ENCODE data around the gene WNT3A.
"Not testable (repeated sequence)": the region's sequence is repeated elsewhere in the genome, so short reads cannot be mapped to it uniquely, and the experiment has no call there.

The WNT3A gene

DNA sequence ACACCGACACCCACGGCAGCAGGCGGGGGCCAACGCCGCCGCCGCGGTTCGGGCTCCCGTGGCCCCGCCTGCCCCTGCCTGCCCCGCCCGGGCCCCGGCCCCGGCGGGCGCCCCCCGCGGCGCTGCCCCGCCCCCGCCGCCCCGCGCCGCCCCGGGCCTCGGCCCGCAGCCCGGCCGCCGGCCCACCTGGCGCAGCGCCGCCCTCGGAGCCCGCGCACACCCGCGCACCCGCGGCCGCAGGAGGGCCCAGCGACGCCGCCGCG, at the start of gene WNT3A:
Gene WNT3A, plus strand, starts transcription at position 213 of the 263 bp plus-strand sequence. CDS start 131 bp downstream, outside the sequence.
- DNase-seq = no peak

- no peak for DNase-seq
Measured at GRCh38 chr1:227958617-227959324, 48.0 kb upstream of the WNT3A start.

DNA sequence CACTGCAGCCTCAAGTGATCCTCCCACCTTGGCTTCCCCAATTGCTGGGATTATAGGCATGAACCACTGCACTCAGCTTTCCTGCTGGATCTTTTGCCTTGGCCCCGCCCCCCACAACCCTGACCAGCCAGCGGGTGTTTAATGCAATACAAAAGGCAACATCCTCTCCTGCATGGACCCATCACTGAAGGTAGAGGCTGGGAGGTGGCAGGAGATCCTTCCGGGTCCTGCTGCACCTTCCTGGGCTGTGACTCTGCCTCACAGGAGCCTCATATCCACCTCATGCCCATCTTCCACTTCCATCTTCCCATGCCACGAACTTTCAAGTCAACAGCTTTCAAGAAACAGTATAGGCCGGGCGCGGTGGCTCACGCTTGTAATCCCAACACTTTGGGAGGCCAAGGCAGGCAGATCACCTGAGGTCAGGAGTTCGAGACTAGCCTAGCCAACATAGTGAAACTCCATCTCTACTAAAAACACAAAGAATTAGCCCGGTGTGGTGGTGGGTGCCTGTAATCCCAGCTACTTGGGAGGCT, 47.4 kb upstream of the WNT3A start:
- no peak for DNase-seq

DNA sequence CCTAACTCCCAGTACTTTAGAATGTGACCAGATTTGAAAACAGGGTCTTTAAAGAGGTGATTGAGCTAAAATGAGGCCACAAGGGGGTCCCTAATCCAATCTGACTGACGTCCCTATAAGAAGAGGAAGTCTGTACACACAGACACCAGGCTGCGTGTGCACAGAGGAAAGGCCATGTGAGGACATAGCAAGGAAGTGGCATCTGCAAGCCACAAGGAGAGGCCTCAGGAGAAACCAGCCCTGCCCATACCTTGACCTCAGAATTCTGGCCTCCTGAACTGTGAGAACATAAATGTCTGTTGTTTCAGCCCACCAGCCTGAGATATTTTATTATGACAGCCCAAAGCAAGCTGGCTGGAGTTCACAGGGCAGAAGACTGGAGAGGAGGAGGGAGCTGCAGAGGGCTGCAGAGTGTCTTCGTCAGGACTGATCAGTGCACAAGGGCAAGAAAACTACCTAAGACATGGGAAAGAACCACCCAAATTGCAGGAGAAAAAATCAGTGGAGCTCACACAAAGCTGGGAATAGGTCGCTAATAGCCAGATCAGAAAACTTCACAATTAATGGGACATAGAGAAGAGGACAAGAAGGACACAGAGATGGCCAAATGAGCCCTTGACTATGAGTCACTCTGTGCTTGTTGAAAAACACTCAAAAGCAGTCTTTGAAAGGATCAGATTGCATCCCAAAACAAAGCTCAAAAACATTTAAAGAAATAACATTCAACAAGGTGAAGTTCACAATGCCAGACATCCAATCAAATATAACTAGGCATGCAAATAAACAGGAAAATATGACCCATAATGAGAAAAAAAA, 44.9 kb upstream of the WNT3A start:
- no peak for DNase-seq

- not testable (repeated sequence) for DNase-seq
Measured at GRCh38 chr1:227966733-227967132, 40.1 kb upstream of the WNT3A start.

DNA sequence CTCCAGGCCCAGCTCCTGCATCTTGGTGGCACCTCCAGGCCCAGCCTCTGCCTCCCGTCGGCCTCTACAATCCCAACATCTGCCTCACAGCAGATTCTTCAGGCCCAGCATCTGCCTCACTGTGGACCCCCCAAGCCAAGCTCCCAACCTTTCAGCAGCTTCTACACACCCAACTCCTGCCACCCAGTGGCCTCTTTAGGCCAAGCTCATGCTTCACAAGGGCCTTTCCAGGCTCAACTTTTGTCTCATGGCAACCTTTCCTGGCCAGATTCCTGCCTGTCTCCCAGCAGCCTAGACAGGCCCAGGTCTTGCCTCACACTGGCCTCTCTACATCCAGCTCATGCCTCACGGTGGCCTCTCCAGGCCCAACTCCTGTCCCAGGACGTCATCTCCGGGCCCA, 39.0 kb upstream of the WNT3A start:
- DNase-seq = not testable (repeated sequence)

DNA sequence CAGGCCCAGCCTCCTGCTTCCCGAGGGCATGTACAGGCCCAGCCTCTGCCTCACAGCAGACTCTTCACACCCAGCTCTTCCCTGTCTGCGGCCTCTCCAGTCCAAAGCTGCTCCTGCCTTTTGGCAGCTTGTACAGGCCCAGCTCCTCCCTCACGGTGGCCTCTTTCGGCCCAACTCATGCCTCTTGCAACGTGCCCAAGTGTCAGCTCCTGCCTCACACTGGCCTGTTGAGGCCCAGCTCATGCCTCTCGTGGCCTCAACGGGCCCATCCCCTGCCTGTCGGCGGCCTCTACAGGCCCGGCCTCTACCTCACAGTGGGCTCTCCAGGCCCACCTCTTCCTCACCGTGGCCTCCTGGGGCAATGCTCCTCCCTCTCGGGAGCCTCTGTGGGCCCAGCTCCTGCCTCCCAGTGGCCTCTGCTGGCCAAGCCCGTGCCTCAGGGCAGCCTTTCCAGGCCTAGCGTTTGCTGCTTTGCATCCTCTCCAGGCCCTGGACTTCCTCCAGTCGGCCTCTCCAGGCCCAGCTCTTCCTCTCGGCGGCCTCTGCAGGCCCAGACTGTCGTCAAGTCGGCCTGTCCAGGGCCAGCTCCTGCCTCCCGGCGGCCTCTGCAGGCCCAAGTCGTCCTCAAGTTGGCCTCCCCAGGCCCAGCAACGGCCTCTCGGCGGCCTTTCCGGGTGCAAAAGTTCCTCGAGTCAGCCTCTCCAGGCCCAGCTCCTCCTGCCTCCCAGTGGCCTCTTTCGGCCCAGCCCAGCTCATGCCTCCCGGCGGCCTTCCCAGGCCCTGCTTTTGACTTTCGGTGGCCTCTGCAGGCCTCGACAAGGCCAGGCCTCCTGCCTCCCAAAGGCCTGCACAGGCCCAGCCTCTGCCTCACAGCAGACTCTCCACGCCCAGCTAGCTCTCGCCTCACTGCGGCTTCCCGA, 36.5 kb upstream of the WNT3A start:
- not testable (repeated sequence) for DNase-seq

DNA sequence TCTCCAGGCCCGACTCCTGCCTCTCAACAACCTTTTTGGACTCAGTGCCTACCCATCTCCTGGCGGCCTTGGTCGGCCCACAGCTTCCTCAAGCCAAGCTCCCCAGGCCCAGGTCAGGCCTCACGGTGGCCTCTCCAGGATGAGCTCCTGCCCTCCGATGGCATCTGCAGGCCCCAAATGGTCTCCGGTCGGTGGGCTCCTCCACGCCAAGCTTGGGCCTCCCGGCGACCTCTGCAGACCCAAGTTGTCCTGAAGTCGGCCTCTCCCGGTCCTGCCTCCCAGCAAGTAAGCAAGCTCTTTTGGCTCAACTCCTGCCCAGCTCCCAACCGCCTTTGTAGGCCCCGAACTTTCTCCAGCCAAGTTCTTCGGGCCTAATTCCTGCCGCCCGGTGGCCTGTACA, 35.6 kb upstream of the WNT3A start:
- DNase-seq = not testable (repeated sequence)

GRCh38 chr1:227971643-227972282, 35.0 kb upstream of the WNT3A start:
- not testable (repeated sequence) for DNase-seq

DNA sequence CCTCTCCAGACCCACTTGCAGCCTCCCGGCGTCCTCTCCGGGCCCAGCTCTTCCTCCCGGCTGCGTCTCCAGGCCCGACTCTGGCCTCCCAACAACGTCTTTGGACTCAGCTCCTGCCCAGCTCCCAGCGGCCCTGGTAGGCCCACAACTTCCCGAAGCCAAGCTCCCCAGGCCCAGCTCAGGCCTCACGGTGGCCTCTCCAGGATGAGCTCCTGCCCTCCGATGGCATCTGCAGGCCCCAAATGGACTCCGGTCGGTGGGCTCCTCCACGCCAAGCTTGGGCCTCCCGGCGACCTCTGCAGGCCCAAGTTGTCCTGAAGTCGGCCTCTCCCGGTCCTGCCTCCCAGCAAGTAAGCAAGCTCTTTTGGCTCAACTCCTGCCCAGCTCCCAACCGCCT, 34.5 kb upstream of the WNT3A start:
- DNase-seq = not testable (repeated sequence)

- DNase-seq = not testable (repeated sequence)
Measured at GRCh38 chr1:227972843-227973374, 33.9 kb upstream of the WNT3A start.

DNA sequence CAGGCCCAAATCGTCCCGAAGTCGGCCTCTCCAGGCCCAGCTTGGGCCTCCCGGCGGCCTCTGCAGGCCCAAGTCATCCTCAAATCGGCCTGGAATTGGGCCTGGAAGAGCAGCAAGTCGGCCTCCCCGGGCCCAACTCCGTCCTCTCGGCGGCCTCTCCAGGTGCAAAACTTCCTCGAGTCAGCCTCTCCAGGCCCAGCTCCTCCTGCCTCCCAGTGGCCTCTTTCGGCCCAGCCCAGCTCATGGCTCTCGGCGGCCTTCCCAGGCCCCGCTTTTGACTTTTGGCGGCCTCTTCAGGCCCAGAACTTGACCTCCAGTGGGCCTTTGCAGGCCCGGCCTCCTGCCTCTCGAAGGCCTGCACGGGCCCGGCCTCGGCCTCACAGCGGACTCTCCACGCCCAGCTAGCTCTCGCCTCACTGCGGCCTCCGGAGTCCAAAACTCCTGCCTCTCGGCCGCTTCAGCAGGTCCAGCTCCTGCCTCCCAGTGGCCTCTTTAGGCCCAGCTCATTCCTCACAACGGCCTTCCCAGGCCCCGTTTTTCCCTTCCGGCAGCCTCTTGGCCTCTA, 33.0 kb upstream of the WNT3A start:
- DNase-seq = not testable (repeated sequence)

- not testable (repeated sequence) for DNase-seq
Measured at GRCh38 chr1:227975583-227976283, 31.1 kb upstream of the WNT3A start.

DNA sequence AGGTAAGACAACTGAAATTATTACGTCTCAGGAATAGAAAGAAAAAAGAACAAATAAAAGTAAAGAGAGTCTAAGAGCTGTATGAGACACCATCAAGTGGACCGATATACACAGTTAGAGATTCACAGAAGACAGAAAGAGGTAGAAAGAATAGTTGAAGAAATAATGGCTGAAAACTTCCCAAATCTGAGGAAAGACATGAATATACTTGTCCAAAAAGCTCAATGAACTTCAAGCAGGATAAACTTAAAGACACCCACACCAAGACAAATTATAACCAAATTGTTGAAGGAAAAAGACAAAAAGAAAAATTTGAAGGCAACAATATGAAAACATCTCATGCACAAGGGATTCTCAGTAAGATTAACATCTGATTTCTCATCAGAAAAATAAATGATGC, 19.6 kb upstream of the WNT3A start:
- no peak for DNase-seq

GRCh38 chr1:227994632-227995300, 12.0 kb upstream of the WNT3A start:
- no peak for DNase-seq

DNA sequence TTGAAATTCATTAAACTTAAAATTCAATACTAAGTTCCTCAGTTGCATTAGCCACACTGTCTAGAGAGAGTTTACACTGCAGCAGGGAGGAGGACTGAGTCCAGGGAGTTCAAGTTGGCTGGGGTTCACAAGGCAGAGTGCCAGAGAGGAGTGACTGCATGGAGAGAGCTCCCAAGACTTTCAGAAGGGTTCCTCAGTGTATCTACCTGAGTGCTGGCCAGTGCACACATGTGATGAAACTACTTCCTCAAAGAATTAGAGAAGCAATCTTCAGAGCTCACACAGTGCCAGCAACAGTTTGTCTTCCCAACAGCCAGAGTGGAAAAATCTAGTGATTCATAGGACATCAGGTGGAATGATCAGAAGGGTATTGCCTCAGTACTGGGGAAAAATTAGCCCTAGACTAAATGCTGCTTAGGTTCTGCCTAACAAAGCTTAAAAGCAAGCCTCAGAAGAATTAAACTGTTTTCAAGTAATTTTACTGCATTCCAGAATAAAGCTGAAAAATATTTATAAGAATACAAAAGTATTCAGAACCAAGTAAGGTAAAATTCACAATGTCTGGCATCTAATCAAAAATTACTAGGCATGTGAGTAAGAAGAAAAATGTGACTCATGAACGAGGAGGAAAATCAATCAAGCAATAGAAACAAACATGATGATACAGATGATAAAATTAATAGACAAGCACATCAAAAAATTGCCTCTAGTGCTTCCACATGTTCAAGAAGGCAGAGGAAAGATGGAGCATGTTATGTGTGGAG, 10.4 kb upstream of the WNT3A start:
- no peak for DNase-seq

GRCh38 chr1:227998374-227999055, 8.3 kb upstream of the WNT3A start:
- DNase-seq = no peak

DNA sequence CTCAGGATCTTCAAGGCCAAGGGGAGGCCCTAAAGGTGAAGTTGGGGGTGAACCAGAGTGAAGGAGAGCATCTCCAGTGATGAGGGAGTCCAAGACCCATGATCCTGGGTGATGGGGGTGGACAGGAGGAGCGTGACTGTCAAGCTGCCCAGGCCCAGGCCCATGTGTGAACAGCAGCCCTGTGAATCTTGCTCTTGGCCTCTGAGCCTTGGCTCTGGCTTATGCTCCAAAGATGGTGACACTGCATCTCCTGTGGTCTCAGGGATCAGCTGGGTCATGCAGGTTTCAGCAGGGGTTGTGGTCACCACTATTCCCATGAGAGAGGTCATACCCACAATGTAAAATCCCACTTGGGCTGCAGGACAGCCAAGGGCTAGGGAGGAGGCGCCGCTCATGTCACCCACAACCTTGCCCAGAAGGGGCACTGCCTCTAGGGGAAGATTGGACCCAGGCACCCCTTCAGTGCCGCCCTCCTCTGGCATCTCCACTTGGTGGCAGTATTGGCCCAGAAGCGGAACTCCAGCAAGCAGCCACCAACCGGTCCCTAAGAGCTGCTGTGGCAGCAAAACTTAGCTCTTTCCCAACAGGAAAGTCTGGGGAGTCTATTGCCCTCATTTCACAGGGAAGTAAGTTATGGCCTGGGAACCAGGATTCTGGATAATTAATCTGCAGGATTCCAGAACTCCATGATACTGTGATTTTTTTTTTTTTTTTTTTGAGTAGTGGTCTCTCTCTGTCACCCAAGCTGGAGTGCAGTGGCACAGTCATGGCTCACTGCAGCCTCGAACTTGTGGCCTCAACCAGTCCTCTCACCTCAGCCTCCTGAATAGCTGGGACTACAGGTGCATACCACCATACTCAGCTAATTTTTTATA, 7.5 kb upstream of the WNT3A start:
- peak; percentile 68 for DNase-seq

Measured in NCI-H1092 (cell line).